Effector CD4-positive, alpha-beta T cell (primary cell): ENCODE data around the gene PDZD2.
A peak's percentile ranks its signal among the peaks of the same experiment; 100 is the strongest.

Source experiments
- DNase-seq: peaks from one replicate; pipeline ENCODE4 v3.0.0-alpha.2; 2020

The PDZD2 gene

GRCh38 chr5:32089146-32090000 is 450.4 kb downstream of the PDZD2 start:
- no peak for DNase-seq

DNA sequence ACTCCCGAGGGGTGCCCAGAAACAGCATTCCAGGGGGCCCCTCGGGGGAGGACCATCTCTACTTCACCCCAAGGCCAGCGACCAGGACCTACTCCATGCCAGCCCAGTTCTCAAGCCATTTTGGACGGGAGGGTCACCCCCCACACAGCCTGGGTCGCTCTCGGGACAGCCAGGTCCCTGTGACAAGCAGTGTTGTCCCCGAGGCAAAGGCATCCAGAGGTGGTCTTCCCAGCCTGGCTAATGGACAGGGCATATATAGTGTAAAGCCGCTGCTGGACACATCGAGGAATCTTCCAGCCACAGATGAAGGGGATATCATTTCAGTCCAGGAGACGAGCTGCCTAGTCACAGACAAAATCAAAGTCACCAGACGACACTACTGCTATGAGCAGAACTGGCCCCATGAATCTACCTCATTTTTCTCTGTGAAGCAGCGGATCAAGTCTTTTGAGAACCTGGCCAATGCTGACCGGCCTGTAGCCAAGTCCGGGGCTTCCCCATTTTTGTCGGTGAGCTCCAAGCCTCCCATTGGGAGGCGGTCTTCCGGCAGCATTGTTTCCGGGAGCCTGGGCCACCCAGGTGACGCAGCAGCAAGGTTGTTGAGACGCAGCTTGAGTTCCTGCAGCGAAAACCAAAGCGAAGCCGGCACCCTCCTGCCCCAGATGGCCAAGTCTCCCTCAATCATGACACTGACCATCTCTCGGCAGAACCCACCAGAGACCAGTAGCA is 451.3 kb downstream of the PDZD2 start:
- DNase-seq: no peak

DNA sequence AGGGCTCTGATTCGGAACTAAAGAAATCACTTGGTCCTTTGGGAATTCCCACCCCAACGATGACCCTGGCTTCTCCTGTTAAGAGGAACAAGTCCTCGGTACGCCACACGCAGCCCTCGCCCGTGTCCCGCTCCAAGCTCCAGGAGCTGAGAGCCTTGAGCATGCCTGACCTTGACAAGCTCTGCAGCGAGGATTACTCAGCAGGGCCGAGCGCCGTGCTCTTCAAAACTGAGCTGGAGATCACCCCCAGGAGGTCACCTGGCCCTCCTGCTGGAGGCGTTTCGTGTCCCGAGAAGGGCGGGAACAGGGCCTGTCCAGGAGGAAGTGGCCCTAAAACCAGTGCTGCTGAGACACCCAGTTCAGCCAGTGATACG is 451.8 kb downstream of the PDZD2 start:
- DNase-seq: no peak

GRCh38 chr5:32092938-32093812 is 454.2 kb downstream of the PDZD2 start:
- DNase-seq: peak; percentile 46

GRCh38 chr5:32094691-32095090 is 455.8 kb downstream of the PDZD2 start:
- no peak for DNase-seq

- no peak for DNase-seq
Measured at GRCh38 chr5:32095261-32095671, 456.3 kb downstream of the PDZD2 start.

DNA sequence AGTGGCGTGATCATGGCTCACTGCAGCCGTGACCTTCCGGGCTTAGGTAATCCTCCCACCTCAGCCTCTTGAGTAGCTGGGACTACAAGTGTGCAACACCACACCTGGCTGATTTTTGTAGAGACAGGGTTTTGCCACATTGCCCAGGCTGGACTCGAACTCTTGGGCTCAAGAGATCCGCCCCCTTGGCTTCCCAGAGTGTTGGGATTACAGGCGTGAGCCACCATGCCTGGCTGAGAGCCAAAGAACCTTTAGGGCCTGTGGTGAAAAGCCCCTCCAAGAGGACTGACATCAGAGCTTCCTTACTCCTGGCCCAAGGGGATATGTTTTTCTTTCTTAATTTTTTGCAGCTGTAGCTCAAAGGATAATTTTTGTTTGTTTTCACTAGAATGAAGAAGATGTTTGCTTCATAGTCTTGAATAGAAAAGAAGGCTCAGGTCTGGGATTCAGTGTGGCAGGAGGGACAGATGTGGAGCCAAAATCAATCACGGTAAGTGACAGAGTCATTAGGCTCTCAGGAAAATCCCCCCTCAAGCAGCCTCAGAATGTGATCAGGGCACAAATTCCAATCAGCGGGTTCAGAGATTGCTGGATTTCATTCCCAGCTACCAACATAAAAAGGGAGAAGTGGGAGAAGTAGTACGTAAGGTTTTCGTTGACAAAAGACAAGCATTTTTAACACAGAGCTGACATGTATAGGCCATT is 458.1 kb downstream of the PDZD2 start:
- DNase-seq: no peak

DNA sequence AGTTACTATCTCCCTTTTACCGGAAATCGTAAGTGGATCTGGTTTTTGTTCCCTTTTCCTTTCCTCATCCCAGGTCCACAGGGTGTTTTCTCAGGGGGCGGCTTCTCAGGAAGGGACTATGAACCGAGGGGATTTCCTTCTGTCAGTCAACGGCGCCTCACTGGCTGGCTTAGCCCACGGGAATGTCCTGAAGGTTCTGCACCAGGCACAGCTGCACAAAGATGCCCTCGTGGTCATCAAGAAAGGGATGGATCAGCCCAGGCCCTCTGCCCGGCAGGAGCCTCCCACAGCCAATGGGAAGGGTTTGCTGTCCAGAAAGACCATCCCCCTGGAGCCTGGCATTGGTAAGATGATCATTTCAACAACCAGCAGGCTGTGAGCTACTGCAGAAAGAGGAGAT is 459.4 kb downstream of the PDZD2 start:
- no peak for DNase-seq

DNA sequence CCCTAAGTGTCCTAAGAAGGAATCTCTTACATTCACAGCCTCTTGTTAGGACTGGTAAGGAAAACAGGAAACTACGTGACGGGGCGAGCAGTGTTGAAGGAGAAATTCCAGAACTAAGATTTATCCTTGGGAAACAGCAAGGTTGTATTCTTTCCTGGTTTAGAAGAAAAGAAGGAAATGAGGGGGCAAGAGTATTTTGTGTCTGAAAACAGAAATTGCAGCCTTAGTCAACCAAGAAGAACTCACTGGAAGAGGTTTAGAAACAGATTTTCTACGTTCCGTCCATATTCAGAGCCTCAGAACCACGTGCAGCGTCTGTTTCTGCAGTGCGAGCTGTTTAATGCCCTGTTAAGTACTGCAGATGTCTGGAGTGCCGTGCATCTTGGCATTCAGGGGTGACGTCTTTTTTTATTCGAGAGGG is 460.0 kb downstream of the PDZD2 start:
- no peak for DNase-seq

GRCh38 chr5:32099486-32100035 is 460.6 kb downstream of the PDZD2 start:
- no peak for DNase-seq

GRCh38 chr5:32100230-32100629 is 461.3 kb downstream of the PDZD2 start:
- DNase-seq: no peak

DNA sequence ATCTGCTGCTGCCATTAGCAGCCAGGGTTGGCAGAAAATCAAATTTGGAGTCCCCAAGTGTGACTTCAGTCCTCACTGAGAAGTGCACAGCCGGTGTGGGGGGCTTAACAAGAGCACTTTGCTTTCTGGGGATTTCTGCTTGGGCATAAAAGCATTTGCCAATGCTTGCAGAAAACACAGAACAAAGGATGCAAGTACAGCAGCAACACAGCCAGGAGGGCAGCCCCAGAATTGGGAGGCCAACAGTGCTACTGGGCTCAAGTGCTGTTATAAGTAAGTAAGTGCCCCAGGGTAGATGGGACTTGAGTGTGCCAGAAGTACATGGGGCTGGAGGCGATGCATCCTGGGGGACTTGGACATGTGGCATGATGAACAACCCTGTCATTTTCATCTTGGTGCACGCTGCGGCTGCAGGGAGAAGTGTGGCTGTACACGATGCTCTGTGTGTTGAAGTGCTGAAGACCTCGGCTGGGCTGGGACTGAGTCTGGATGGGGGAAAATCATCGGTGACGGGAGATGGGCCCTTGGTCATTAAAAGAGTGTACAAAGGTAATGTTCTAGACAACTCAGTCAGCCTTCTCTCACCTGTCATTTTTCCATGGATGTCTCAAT is 461.9 kb downstream of the PDZD2 start:
- DNase-seq: no peak

- DNase-seq: no peak
Measured at GRCh38 chr5:32102254-32102986, 463.5 kb downstream of the PDZD2 start.

DNA sequence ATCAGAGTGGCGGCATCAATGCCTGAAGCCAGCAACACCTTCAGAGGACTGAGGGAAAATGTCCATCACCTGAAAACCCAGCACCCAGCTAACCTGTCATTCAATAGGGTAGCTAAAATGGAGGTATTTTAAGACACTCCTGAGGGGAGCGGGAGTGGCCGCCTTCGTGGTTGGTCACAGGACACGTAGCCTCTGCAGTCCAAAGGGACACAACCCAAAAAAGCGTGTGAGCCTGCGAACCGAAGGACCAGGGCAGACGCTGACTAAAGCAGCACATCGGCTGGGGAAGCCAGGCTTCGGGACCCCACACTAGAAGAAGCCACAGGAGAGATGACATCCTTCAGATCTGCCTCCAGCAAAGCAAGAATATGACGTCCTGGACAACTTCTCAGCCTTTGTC is 464.6 kb downstream of the PDZD2 start:
- DNase-seq: no peak

GRCh38 chr5:32107291-32107690 is 468.4 kb downstream of the PDZD2 start:
- no peak for DNase-seq

GRCh38 chr5:32108167-32108566 is 469.2 kb downstream of the PDZD2 start:
- no peak for DNase-seq

DNA sequence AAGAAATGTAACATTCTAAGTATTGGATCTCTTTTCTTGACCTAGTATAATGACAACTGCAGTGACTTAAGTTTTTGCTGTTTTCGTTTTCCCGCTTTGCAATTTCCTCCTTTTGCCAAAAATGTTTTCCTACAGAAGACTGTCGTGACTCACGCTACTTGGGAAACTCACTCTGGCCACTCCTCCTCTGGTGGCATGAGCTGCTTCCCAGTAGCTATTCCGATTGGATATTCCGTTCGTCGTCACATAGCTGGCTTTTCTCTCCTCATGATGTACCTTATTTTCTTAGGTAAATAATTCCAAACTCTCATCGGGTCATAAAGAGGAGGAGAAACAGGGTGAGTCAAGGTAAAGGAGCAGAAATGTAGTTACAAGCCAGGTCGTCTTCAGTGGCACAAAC is 470.3 kb downstream of the PDZD2 start:
- DNase-seq: no peak

GRCh38 chr5:32110111-32110696 is 471.3 kb downstream of the PDZD2 start:
- no peak for DNase-seq

- DNase-seq: no peak
Measured at GRCh38 chr5:32115985-32116384, 477.1 kb downstream of the PDZD2 start.

- no peak for DNase-seq
Measured at GRCh38 chr5:32116574-32117313, 477.8 kb downstream of the PDZD2 start.
